ENCODE data around the gene MYO1D. TPM values are rescaled to one million over a fixed set of nuclear protein-coding genes. Genes with fewer than 3 reads are reported as not detected.

MYO1D gene
- total RNA-seq, 1 experiment from 2014 or later, result 40.8 TPM

DNA sequence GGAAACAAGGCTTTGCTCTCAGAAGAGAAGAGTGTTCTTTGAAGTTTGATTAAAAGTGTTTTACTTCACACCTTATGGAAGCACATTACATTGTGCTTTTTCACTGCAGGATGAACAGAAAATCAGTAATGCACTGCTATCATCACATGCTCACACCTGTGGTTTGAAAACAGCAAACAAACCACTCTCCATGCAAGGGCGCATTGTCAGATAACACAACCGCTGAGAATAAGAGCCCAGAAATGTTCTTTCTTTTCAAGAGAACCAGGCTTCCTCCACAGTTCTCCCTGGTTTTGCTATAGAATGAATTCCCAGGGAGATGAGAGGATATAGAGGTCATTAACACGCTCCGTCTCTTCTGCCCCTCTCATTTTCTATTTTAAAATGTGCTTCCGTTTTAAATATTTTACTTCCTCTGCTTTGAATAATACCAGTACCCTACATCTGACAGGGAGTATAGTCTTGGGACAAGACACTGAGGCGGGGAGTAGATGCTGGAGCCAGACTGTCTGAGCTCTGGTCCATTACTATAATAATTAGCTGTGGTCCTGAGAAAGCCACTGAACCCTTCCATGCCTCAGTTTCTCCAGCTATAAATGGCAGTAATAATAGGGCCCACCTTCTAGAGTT, 318.5 kb downstream of the MYO1D start:
- no TSS peak for BruUV-seq (replicated peaks)
- TF ChIP-seq, protein P1, sequence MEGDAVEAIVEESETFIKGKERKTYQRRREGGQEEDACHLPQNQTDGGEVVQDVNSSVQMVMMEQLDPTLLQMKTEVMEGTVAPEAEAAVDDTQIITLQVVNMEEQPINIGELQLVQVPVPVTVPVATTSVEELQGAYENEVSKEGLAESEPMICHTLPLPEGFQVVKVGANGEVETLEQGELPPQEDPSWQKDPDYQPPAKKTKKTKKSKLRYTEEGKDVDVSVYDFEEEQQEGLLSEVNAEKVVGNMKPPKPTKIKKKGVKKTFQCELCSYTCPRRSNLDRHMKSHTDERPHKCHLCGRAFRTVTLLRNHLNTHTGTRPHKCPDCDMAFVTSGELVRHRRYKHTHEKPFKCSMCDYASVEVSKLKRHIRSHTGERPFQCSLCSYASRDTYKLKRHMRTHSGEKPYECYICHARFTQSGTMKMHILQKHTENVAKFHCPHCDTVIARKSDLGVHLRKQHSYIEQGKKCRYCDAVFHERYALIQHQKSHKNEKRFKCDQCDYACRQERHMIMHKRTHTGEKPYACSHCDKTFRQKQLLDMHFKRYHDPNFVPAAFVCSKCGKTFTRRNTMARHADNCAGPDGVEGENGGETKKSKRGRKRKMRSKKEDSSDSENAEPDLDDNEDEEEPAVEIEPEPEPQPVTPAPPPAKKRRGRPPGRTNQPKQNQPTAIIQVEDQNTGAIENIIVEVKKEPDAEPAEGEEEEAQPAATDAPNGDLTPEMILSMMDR (conservative IDR thresholded peaks at IDR 0.05), result no peak
- no peak for TF ChIP-seq EZH2 (IDR thresholded peaks at IDR 0.05; ENCODE audit: low read depth)
- ChIA-PET POLR2A (ENCODE audit: unreplicated experiment) (no interaction called here), CTCF (no interaction called here)
- Histone ChIP-seq H2AFZ (no peak overlapping the region), H3K27ac (no peak overlapping the region), H3K79me2 (ENCODE audit: low read depth) (no peaks in the 10 kb centered on the region), H3K4me1 (replicated peaks; ENCODE audit: insufficient read depth) (no peaks in the 10 kb centered on the region), H3K36me3 (ENCODE audit: low read depth) (no peaks in the 10 kb centered on the region), H3K27me3 (ENCODE audit: insufficient read depth, low read depth) (no peaks in the 10 kb centered on the region), H3K4me2 (no peak overlapping the region), H3K4me3 (no peak overlapping the region), H3K9me3 (ENCODE audit: insufficient read depth, low read depth) (no peaks in the 10 kb centered on the region), H3F3A (ENCODE audit: insufficient read depth, low read depth) (no peaks in the 10 kb centered on the region), H4K20me1 (ENCODE audit: insufficient read depth) (no peaks in the 10 kb centered on the region), H3K9me2 (ENCODE audit: insufficient read depth) (no peaks in the 10 kb centered on the region)
- DNase-seq, result no peak
- intact Hi-C loops (cut with micrococcal nuclease; ENCODE audit: unreplicated experiment), result no loop called here

DNA sequence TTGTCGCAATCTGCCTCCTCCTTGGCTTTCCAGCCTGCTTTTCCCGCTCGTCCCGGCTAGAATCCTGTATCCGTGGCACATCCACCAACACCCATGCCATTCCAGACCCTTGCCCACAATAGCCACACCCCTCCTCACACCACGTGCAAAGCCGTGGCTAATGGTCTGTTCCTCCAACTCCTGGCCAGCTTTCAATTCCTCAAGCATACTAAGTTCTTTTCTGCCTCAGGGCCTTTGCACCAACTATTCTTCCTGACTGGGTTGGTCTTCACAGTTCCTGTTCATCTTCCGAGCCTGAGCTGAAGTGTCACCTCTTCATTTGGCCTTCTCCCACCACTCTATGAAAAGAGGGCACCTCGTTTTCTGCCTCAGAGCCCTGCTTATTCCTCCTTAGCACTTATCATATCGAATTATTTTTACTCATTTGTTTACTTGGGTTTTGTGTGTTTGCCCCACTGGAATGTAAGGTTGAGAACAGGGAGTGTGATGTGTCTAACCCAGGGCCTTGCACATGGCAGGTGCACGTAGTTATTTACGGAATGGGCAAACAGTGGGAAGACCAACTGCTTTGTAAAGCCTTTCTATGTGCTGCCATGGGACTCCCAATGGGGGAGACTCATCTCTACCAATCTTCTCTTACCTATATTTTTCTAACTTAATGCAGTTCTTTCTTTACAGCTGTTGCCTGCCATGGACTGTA, 321.2 kb downstream of the MYO1D start:
- no peaks in the 10 kb centered on the region for H3K9me2 ChIP-seq (ENCODE audit: insufficient read depth)
- ChIA-PET CTCF (no interaction called here), POLR2A (ENCODE audit: unreplicated experiment) (no interaction called here)
- no peak overlapping the region for H3K4me2 ChIP-seq
- H3K36me3 ChIP-seq (ENCODE audit: low read depth), result no peaks in the 10 kb centered on the region
- BruUV-seq (replicated peaks), result no TSS peak
- intact Hi-C loops (cut with micrococcal nuclease; ENCODE audit: unreplicated experiment), result no loop called here
- H4K20me1 ChIP-seq (ENCODE audit: insufficient read depth), result no peaks in the 10 kb centered on the region
- DNase-seq, result no peak
- H3K27ac ChIP-seq, result no peak overlapping the region
- H3K9me3 ChIP-seq (ENCODE audit: insufficient read depth, low read depth), result no peaks in the 10 kb centered on the region
- H3F3A ChIP-seq (ENCODE audit: insufficient read depth, low read depth), result peaks cover 11% of the 10 kb centered on the region; the same call in 1 of the 2 replicates
- no peaks in the 10 kb centered on the region for H3K27me3 ChIP-seq (ENCODE audit: insufficient read depth, low read depth)
- no peak for TF ChIP-seq EZH2 (IDR thresholded peaks at IDR 0.05; ENCODE audit: low read depth)
- TF ChIP-seq, protein P1 (conservative IDR thresholded peaks at IDR 0.05), result no peak
- no peaks in the 10 kb centered on the region for H3K79me2 ChIP-seq (ENCODE audit: low read depth)
- no peak overlapping the region for H2AFZ ChIP-seq
- H3K4me1 ChIP-seq (replicated peaks; ENCODE audit: insufficient read depth), result peaks cover 11% of the 10 kb centered on the region
- no peak overlapping the region for H3K4me3 ChIP-seq

DNA sequence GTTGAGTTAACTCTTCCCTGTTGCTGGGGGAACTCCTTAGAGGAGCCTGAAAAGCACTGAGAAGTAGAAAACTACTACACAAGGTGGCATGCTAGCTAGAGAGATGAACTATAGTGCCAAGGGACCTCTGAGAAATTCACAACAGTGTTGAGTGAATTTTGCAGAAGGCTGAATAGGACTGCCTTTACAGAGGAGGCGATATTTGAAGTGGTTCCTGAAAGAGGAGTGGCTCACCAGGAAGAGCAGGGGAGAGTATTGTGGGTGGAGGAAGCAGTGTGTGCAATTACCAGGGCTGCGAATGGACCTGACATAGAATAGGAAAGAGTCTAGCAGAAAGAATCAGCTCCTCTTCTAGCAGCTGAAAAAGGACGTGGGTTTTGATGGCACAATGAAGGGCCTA, 323.8 kb downstream of the MYO1D start:
- no peaks in the 10 kb centered on the region for H4K20me1 ChIP-seq (ENCODE audit: insufficient read depth)
- no peak overlapping the region for H2AFZ ChIP-seq
- no peaks in the 10 kb centered on the region for H3K9me2 ChIP-seq (ENCODE audit: insufficient read depth)
- TF ChIP-seq EZH2 (IDR thresholded peaks at IDR 0.05; ENCODE audit: low read depth), result no peak
- TF ChIP-seq, protein P1 (conservative IDR thresholded peaks at IDR 0.05), result no peak
- H3K4me3 ChIP-seq, result no peak overlapping the region
- no peak overlapping the region for H3K27ac ChIP-seq
- H3F3A ChIP-seq (ENCODE audit: insufficient read depth, low read depth), result peaks cover 13% of the 10 kb centered on the region; the same call in 1 of the 2 replicates
- POLR2A ChIA-PET (ENCODE audit: unreplicated experiment), result no interaction called here
- intact Hi-C loops (cut with micrococcal nuclease; ENCODE audit: unreplicated experiment), result loop anchor here (5.0 kb wide), 1 partner anchor 51 kb away; no protein-coding TSS in a partner anchor
- H3K9me3 ChIP-seq (ENCODE audit: insufficient read depth, low read depth), result no peaks in the 10 kb centered on the region
- H3K79me2 ChIP-seq (ENCODE audit: low read depth), result no peaks in the 10 kb centered on the region
- no peak for DNase-seq
- H3K27me3 ChIP-seq (ENCODE audit: insufficient read depth, low read depth), result no peaks in the 10 kb centered on the region
- H3K36me3 ChIP-seq (ENCODE audit: low read depth), result no peaks in the 10 kb centered on the region
- CTCF ChIA-PET, result no interaction called here
- no peak overlapping the region for H3K4me2 ChIP-seq
- peaks cover 18% of the 10 kb centered on the region for H3K4me1 ChIP-seq (replicated peaks; ENCODE audit: insufficient read depth)
- no TSS peak for BruUV-seq (replicated peaks)
